ENCODE results near the gene FAM219B.
"Not testable (repeated sequence)": the region's sequence is repeated elsewhere in the genome, so short reads cannot be mapped to it uniquely, and the experiment has no call there.

The FAM219B gene

DNA sequence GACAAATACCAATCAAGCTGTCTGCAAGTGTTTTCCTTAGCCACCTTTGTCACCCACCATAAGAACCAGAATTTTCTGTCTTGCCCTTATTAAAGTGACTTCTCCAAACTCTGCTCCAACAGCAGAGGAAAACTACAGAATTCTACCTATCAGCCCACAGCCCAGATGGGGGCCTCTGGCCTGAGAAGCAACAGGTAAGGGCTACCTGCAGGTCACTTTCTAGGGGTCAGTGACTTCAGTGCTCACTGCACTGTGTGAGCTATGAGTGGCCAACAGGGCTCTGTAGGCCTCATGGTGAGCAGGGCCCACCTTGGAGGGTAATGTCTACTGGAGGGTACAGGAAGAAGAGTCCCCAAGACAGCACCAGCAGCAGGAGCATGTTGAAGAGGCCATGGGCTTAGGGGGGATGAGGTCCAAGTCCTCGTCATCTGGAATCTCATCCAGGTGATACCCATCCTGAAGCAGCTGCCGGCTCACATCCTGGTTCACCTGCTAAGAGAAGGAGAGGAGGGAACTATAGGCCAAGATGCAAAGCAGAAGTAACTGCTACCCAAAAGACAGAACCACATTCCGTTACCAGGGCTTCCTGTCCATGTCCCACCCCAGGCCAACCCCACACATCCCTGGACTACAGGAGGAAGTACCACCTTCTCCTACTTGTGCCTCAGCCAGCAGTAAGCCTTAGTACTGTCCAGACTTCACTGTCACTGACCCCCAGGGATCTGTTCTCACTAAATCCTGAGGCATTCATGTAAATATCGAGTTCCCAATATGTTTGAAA lies 4.2 kb downstream of the FAM219B start:
- no peak for DNase-seq (ENCODE audit: low read depth)

DNA sequence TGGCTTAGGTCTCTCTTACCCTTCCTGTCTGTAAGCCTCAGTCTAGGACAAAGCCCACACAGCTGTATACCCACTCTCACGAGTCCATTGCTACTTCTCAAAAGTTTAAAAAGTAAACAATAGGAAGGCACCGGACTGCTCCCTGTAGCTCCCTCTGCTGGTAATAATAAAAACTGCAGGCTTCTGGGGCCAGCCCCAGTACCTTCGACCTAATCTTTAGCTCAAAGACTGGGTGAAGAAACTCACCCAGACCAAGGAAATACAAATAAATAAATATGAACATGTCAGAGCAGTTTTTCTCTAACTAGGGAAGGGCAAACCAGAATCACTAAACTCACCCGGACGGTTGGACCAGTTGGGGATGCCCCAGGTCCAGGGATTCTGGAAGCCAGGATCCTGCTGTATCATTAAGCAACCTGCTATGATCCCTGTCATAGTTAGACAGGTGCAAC lies 5.0 kb downstream of the FAM219B start:
- peak; percentile 46 for DNase-seq (ENCODE audit: low read depth)

DNA sequence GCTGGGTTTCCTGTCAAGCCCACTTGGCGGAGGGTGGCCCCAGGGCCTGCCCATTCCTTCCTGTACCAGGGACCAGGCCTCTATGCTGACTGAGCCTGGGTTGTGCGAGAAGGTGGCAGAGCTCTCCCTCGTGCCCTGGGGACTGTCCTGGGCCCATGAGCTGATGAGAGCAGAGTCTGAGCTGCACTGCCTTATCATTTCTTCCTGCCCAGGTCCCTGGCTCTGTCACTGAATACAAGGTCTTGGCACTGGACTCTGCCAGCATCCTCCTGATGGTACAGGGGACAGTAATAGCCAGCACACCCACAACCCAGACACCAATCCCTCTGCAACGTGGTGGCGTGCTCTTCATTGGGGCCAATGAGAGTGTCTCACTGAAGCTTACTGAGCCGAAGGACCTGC lies 9.3 kb downstream of the FAM219B start:
- no peak for DNase-seq (ENCODE audit: low read depth)

DNA sequence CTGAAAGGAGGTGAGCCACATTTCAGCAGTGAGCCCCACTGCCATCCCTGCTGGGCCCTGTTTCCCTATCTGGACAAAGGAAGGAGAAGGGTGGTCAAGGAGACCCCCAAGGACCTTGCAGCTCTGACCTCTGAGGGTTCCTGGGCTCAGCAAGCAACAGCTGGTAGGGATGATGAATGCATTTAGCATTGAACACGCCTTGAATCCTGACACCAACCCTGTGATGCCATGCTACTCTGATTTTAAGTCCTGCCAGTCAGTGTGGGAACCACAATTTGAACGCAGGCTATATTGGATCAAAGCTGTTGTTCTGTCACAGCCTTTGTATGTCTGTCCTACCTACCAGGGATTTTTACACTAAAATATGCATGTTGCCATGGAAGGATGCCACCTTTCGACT lies 10.3 kb downstream of the FAM219B start:
- DNase-seq (ENCODE audit: low read depth), result no peak

DNA sequence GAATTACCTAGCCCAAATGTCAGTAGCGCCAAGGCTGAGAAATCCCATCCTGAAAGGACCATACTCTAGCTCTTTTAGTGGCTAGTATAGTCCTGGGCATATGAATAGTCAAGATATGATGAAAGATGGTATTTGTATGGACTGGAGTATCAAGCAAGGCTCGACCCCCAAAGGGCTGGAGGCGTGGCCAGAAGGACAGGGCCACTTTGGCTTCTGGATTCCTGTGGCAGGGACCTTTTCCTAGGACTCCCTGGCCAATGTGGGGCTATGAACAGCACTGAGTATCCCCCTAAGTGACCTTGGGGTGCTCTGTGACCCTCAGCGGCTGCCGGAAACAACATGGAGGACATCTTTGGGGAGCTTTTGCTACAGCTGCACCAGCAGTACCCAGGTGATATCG lies 10.8 kb downstream of the FAM219B start:
- DNase-seq (ENCODE audit: low read depth), result no peak

DNA sequence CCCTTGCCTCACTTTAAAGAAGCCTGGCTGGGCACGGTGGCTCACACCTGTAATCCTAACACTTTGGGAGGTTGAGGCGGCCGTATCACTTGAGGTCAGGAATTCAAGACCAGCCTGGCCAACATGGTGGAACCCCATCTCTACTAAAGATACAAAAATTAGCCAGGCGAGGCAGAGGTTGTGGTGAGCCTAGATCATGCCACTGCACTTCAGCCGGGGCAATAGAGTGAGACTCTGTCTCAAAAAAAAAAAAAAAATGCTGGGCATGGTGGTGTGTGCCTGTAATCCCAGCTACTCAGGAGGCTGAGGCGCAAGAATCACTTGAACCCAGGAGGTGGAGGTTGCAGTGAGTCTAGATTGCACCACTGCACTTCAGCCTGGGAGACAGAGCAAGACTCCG lies 12.3 kb downstream of the FAM219B start:
- not testable (repeated sequence) for DNase-seq (ENCODE audit: low read depth)

DNA sequence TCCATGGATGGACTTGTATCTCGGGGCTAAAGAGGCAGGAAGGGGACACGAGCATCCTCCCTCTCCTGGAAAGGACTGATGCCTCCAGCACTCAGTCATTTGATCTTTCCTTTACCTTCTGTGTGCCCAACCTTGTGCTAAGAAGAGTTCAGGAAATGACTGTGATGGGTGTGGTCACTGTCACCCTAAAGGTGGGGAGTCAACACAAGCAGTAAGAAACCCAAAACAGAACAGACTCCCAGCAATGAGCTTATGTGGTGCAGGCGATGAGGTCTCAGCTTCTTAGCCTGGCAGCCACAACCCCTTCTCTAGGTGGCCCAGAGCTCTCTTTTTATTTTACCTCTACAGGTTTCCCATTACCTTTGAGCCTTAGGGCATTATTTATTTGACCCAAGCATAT lies 13.0 kb downstream of the FAM219B start:
- no peak for DNase-seq (ENCODE audit: low read depth)

DNA sequence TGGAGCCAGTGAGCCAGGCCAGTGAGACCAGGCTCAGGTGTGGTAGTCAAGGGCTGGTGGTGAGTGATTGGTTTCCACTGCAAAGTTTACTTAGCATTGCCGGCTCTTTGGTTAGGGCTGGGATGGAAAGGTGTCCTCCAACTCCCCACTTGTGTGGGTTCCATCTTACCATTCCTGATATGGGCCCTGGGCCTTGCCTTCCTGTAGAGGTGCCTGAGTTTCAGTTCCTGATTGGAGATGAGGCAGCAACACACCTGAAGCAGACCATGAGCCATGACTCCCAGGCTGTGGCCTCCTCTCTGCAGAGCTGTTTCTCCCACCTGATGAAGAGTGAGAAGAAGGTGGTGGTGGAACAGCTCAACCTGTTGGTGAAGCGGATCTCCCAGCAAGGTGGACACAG lies 13.7 kb downstream of the FAM219B start:
- no peak for DNase-seq (ENCODE audit: low read depth)

DNA sequence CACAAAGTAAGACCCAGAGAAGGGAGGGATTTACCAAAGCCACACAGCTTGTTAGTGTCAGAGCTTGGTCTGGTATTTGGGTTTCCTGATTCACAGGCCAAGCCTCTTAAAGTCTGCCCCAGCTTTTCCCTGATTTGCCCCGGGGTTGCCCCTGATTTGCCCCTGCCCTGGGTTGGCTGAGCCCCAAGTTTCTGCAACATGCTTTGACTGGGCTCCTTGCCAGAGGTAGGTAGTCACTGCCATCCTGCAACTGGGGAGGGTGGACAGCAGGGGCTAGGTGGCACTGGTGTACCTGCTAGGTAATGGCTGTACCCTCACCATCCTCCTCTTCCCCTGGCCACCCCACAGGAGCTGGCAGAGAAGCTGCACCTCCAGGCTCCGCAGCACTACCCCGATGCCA lies 14.3 kb downstream of the FAM219B start:
- no peak for DNase-seq (ENCODE audit: low read depth)

DNA sequence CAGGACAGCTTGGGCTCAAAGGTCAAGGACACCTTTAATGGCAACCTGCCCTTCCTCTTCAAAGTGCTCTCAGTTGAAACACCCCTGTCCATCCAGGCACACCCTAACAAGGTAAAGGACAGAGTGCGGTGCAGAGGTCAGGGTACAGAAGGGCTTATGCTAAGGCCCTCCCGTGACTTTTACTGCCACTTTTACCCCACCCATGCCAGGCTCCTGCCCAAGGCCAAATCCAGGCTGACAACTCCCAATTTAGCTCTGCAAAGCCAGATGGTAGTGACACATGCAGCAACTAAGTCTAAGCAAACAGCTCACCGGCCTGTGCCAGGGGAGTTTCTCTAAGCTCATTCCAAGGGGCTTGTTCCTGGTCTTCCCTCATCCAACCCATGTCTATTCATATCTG lies 15.2 kb downstream of the FAM219B start:
- DNase-seq (ENCODE audit: low read depth), result no peak

DNA sequence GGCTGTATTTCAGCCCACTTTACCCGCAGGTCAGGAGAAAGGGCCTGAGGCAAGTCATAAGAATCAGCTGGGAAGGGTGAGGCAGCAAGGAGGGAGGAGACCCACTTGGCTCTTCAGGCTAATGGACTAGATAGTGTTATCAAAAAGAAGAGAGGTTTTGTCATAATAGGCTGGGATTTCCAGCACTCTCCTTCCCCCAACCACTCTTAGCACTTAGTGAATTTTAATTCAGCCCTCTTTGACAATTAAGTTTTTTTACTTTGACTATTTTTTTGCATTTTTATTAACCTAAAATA lies 16.0 kb downstream of the FAM219B start:
- DNase-seq (ENCODE audit: low read depth), result no peak

DNA sequence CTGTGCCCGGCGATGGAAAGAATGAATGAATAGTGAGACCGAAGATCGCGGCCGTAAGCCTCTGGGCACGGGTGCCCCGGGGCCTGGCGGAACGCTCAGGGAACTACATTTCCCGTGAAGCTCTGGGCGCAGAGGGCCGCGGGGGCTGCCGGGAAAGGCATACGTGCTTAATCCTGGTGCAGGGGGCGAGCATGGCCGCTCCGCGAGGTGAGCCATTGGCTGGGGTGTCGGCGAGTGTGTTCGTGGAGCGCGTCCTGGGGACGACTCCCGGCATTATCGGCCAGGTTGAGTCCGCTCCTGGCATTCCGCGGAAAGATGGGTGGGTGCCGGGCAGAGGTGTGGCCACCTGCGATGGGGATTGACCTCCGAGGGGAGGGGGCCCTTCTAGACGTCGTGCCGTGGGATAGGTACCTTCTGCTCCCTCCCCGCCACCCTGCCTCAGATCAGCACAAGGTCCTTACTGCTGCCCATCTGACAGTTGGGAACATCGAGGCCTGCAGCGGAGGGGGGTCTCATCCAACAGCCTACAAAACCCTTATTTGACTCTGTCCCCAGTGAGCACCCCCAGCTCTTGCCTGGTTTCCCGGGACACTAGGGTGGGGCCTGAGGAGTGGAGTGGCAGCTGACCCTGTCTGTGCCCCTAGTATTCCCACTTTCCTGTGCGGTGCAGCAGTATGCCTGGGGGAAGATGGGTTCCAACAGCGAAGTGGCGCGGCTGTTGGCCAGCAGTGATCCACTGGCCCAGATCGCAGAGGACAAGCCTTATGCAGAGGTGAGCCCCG lies 16.6 kb downstream of the FAM219B start, which contains the start of gene MPI:
Gene MPI, plus strand, starts transcription at position 160 of the 782 bp plus-strand sequence. Its CDS starts 32 bp downstream, at position 192.
- DNase-seq (ENCODE audit: low read depth), result peak; percentile 78

DNA sequence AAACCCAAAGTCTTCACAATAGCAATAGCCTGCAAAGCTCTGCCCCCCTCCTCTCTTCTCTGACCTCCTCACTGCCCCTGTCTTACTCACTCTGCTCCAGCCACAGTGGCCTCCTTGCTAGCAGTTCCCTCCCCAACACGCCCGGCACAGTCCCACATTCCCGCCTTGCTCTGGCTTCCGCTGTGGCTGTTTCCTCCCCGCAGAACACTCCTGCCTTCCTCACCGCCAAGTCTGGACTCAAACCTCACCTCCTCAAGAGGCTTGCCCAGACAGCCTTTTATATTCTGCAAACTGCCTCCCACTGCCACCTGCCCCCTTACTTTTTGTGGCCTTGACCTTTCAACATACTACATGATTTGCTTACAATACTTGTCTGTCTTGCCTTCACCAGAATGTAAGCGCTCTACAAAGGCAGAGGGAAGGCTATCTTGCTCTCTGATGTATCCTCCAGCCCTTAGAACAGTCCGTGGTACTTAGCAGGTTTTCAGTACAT lies 17.2 kb downstream of the FAM219B start:
- DNase-seq (ENCODE audit: low read depth), result no peak

DNA sequence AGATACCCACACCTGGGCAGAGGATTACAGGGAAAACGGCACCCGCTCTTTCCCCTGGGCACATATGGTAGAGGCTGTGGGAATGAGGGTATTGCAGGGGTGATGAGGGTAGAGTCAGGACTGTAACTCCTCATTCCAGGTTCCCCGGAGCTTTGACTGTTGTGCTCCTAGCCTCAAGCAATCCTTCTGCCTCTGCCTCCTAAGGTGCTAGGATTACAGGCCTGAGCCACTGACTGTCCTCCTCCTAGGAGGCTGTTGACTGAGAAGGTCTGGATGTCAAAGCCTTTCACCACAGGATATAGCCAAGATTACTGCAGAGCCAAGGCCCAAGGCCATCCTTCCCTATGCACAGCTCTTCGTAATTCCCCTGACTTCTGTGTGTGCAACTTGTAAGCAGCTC lies 17.9 kb downstream of the FAM219B start:
- no peak for DNase-seq (ENCODE audit: low read depth)

DNA sequence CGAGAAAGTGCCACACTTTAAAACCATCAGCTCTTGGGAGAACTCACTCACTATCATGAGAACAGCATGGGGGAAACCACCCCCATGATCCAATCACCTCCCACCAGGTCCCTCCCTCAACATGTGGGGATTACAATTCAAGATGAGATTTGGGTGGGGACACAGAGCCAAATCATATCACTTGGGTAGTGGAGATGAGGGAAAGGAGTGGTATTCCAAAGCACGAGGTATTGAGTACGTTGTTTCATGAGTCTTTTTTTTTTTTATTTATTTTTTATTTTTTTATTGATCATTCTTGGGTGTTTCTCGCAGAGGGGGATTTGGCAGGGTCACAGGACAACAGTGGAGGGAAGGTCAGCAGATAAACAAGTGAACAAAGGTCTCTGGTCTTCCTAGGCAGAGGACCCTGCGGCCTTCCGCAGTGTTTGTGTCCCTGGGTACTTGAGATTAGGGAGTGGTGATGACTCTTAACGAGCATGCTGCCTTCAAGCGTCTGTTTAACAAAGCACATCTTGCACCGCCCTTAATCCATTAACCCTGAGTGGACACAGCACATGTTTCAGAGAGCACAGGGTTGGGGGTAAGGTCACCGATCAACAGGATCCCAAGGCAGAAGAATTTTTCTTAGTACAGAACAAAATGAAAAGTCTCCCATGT lies 19.0 kb downstream of the FAM219B start:
- not testable (repeated sequence) for DNase-seq (ENCODE audit: low read depth)

DNA sequence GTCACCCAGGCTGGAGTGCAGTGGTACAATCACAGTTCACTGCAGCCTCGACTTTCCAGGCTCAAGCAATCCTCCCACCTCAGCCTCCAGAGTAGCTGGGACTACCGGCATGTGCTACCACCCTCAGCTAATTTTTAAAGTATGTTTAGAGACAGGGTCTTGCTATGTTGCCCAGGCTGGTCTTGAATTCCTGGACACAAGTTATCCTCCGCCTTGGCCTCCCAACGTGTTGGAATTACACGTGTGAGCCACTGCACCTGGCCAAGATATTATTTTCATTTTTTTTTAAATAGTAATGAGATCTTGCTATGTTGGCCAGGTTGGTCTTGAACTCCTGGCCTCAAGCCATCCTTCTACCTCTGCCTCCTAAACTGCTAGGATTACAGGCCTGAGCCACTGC lies 21.2 kb downstream of the FAM219B start:
- DNase-seq (ENCODE audit: low read depth), result no peak

DNA sequence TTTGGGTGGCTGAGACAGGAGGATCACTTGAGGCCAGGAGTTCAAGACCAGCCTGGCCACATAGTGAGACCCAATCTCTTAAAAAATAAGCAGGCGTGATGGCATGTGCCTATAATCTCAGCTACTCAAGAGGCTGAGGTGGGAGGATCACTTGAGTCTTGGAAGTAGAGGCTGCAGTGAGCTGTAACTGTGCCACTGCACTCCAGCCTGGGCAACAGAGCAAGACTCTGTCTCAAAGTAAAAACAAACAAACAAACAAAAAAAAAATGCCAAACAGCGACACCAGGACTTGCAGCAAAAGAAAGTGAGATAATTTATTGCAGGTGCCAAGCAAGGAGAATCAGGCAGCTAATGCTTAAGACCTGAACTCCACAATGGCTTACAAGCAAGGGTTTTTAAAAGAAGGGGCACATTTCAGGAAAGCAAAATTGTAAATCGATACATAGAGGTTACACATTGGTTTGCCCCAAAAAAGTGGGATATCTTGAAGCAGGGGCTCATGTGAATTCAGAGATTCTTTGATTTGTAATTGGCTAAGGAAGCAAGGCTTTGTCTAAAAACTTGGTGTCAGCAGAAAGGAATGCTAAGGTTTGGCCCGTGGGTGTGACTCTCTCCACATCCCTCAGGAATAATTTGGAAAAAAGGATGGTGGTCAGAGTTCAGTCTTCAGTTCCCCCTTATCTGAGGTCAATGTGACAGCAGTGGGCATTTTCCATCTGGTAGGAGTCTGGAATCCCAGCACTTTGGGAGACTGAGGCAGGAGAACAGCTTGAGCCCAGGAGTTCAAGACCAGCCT lies 22.0 kb downstream of the FAM219B start:
- DNase-seq (ENCODE audit: low read depth), result no peak

DNA sequence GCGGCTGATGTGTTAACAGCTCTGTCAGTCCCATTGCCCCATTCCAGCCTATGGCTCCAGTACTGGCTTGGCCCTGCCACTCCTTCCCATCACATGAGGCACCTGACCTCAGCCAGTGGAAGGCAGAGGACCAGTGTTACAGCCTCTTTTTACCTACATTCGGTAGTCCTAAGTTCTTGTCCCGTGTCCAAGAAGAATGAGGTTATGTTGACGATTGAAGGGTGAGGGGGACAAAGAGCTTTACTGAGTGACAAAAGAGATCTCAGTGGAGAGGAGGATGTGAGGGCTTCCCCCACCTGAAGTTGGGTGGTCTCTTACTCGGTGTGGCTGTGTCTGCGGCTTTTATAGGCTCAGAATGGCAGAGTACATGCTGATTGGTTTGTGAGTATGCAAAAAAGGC lies 24.1 kb downstream of the FAM219B start:
- DNase-seq (ENCODE audit: low read depth), result no peak

DNA sequence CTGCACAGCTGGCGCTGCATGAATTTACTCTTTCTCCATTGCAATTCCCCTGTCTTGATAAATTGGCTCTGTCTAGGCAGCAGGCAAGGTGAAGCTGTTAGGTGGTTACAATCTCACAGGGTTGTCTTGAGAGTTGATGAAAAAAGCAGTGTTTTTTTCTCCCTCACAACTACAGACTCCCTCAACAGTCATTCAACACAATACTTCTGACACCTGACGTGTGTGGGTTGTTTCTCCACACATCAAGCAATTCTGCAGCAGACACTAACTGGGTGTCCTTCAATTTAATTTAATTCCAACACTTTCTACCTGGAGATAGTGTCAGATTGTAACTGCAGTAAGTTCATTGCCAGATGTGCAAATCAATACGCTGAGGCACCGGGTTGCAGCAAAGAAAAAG lies 28.4 kb downstream of the FAM219B start:
- no peak for DNase-seq (ENCODE audit: low read depth)

DNA sequence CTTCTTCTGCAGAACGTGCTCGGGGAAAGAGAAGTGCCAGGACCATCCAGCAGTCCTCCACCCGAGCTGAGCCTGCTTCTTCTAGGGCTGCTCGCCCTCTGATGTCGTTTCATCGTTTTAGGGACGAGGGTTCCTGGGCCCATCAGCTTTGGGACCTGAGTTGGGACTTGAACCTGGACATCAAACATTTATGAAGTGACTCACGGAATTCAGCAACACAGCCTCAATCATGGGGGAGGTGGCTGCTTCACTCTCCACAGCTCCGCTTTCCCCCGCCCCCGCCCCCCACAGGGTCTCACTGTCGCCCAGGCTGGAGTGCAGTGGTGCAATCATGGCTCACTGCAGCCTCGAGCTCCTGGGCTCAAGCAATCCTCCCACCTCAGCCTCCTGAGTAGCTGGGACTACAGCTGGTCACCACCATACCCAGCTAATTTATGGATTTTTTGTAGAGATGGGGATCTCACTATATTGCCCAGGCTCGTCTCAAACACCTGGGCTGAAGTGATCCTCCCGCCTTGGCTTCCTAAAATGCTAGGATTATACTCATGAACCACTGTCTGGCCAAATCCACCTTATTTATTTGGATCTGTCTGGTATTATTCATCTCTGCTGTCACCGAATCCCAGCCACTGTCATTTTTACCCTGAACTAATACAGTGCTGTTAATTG lies 32.8 kb downstream of the FAM219B start:
- DNase-seq (ENCODE audit: low read depth), result no peak

DNA sequence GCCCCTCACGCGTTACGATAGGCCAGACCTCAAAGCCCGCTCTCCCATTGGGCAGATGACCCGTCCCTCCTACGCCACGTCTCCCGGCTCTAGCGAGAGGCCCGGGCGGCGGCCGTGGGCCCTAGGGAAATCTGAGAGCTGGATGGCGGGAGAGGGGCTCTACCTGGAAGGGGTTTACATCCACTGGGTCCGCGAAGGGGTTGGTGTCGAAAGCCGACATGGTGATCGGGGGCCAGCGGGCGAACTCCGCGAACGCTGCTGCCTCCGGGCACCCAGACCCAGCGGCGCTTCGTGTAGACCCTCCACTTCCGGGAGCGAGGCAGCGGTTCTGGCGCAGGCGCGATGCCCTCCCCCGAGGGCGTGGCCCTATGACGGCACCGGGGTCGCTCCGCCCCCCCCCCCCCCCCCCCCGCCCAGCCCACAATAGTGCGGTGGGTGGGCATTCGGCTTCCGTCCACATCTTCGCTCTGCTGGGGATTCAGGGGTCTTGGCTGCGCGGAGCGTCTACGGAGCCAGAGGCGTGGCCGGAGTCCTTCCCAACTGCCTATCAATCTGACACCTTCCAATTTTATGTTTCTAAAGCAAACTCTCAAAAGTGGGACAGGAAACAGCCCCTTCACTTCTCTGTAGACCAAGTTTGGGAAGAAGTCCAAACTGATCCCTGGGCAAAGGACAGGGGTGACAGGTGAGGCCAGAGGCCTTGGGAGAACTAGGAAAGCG lies 33.5 kb downstream of the FAM219B start, which contains the start of gene SCAMP2:
Gene SCAMP2, minus strand, starts transcription at position 330 of the 720 bp plus-strand sequence. Its CDS starts 110 bp downstream, at position 220.
- DNase-seq (ENCODE audit: low read depth), result peak; percentile 83
